Measurements from ENCODE around the gene VHLL.

DNA sequence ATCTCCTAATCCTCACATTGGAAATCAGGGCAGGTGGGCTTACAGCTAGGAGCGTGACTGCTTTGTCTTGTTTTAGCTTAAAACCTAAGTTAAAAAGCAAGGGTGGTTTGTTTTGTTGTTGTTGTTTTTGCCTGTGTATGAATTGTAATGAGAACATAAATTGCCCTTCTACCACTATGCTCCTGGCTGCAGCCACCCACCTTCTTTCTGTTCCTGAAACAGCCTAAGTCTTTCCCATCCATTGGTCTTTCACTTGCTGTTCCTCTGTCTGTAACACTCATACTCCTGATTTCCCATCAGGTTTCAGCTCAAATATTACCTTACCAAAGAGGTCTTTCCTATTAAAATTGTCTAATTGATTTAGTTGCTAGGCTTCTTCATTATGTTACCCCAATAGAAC lies 15.6 kb downstream of the VHLL start:
- TF ChIP-seq, protein P1, sequence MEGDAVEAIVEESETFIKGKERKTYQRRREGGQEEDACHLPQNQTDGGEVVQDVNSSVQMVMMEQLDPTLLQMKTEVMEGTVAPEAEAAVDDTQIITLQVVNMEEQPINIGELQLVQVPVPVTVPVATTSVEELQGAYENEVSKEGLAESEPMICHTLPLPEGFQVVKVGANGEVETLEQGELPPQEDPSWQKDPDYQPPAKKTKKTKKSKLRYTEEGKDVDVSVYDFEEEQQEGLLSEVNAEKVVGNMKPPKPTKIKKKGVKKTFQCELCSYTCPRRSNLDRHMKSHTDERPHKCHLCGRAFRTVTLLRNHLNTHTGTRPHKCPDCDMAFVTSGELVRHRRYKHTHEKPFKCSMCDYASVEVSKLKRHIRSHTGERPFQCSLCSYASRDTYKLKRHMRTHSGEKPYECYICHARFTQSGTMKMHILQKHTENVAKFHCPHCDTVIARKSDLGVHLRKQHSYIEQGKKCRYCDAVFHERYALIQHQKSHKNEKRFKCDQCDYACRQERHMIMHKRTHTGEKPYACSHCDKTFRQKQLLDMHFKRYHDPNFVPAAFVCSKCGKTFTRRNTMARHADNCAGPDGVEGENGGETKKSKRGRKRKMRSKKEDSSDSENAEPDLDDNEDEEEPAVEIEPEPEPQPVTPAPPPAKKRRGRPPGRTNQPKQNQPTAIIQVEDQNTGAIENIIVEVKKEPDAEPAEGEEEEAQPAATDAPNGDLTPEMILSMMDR (IDR thresholded peaks at IDR 0.05; ENCODE audit: low read depth, low read length): no peak
- TF ChIP-seq, protein P2, sequence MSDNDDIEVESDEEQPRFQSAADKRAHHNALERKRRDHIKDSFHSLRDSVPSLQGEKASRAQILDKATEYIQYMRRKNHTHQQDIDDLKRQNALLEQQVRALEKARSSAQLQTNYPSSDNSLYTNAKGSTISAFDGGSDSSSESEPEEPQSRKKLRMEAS (IDR thresholded peaks at IDR 0.05; ENCODE audit: low read depth, low read length): no peak
- no peak for TF ChIP-seq MYC (IDR thresholded peaks at IDR 0.05; ENCODE audit: low read depth, low read length)
